ENCODE measurements around the gene AAMDC. TPM values are rescaled to one million over a fixed set of nuclear protein-coding genes. Genes with fewer than 3 reads are reported as not detected.
"Not testable (repeated sequence)": the region's sequence is repeated elsewhere in the genome, so short reads cannot be mapped to it uniquely, and the experiment has no call there.

Gene AAMDC
- total RNA-seq, 3 donors from 2014 or later (not counting 1 experiment from before 2014, with no cell fraction given): 4.8 to 5.7 (median 5.4) TPM

- no peak overlapping the region for H3K27ac ChIP-seq (ENCODE audit: low read length)
- peaks cover 6% of the 10 kb centered on the region for H3K36me3 Mint-ChIP-seq
- intact Hi-C loops (cut with micrococcal nuclease): no loop called here
- WGBS (ENCODE audit: insufficient coverage): 78% methylated on average over 1 of the region's 1 CpG
- peaks cover 2% of the 10 kb centered on the region for H3K36me3 ChIP-seq (ENCODE audit: control insufficient read depth, insufficient read depth, low read length)
- peaks cover 9% of the 10 kb centered on the region for H3K9me3 ChIP-seq (ENCODE audit: control insufficient read depth, insufficient read depth, low read length)
- no peak overlapping the region for H3K4me3 ChIP-seq (ENCODE audit: low read length)
- no peaks in the 10 kb centered on the region for H3K4me1 ChIP-seq (ENCODE audit: control insufficient read depth, insufficient read depth, low read length)
- H3K27ac Mint-ChIP-seq: no peak overlapping the region
- no peak for DNase-seq
- no peaks in the 10 kb centered on the region for H3K27me3 Mint-ChIP-seq (ENCODE audit: low read depth in 2 of 2)
- peaks cover 0 to 5% of the 10 kb centered on the region in 2 donors for H3K4me1 Mint-ChIP-seq
- no peak for ATAC-seq
- H3K9me3 Mint-ChIP-seq: no peaks in the 10 kb centered on the region
- H3K27me3 ChIP-seq (ENCODE audit: control insufficient read depth, insufficient read depth, low read length): no peaks in the 10 kb centered on the region
- TF ChIP-seq CTCF (IDR thresholded peaks at IDR 0.05): no peak
- H3K4me3 Mint-ChIP-seq: no peak overlapping the region
These were observed 30.6 kb downstream of the AAMDC start for GRCh38 chr11:77851503-77851902.

- no peaks in the 10 kb centered on the region for H3K9me3 Mint-ChIP-seq
- ATAC-seq (no peak), DNase-seq (no peak)
- H3K36me3 Mint-ChIP-seq: peaks cover 7% of the 10 kb centered on the region
- Histone ChIP-seq H3K4me1 (ENCODE audit: control insufficient read depth, insufficient read depth, low read length) (no peaks in the 10 kb centered on the region), H3K36me3 (ENCODE audit: control insufficient read depth, insufficient read depth, low read length) (peaks cover 2% of the 10 kb centered on the region), H3K27me3 (ENCODE audit: control insufficient read depth, insufficient read depth, low read length) (no peaks in the 10 kb centered on the region), H3K9me3 (ENCODE audit: control insufficient read depth, insufficient read depth, low read length) (peaks cover 9% of the 10 kb centered on the region), H3K4me3 (ENCODE audit: low read length) (no peak overlapping the region), H3K27ac (ENCODE audit: low read length) (no peak overlapping the region)
- no peak overlapping the region for H3K27ac Mint-ChIP-seq
- no peak overlapping the region for H3K4me3 Mint-ChIP-seq
- TF ChIP-seq CTCF (IDR thresholded peaks at IDR 0.05): no peak
- 97% methylated on average over 2 of the region's 2 CpGs for WGBS (ENCODE audit: insufficient coverage)
- intact Hi-C loops (cut with micrococcal nuclease): no loop called here
- no peaks in the 10 kb centered on the region for H3K27me3 Mint-ChIP-seq (ENCODE audit: low read depth in 2 of 2)
- peaks cover 0 to under 1% of the 10 kb centered on the region in 2 donors for H3K4me1 Mint-ChIP-seq
These were observed 33.9 kb downstream of the AAMDC start for GRCh38 chr11:77854838-77855237.

GRCh38 chr11:77857906-77858457 is 37.0 kb downstream of the AAMDC start:
- H3K27ac ChIP-seq (ENCODE audit: low read length); ATAC-seq; DNase-seq; H3K36me3 Mint-ChIP-seq; H3K4me1 Mint-ChIP-seq; H3K27me3 Mint-ChIP-seq (ENCODE audit: low read depth in 2 of 2); H3K4me3 Mint-ChIP-seq; H3K36me3 ChIP-seq (ENCODE audit: control insufficient read depth, insufficient read depth, low read length); H3K9me3 ChIP-seq (ENCODE audit: control insufficient read depth, insufficient read depth, low read length); H3K4me1 ChIP-seq (ENCODE audit: control insufficient read depth, insufficient read depth, low read length); H3K27me3 ChIP-seq (ENCODE audit: control insufficient read depth, insufficient read depth, low read length); H3K4me3 ChIP-seq (ENCODE audit: low read length); H3K27ac Mint-ChIP-seq; intact Hi-C loops (cut with micrococcal nuclease); H3K9me3 Mint-ChIP-seq: not testable (repeated sequence)
- over 99% methylated on average over 6 of the region's 10 CpGs for WGBS (ENCODE audit: insufficient coverage)

GRCh38 chr11:77861444-77861843 is 40.5 kb downstream of the AAMDC start:
- H3K27ac ChIP-seq (ENCODE audit: low read length); H3K27ac Mint-ChIP-seq; H3K27me3 ChIP-seq (ENCODE audit: control insufficient read depth, insufficient read depth, low read length); H3K9me3 Mint-ChIP-seq; DNase-seq; H3K36me3 Mint-ChIP-seq; H3K4me1 ChIP-seq (ENCODE audit: control insufficient read depth, insufficient read depth, low read length); ATAC-seq; H3K4me3 Mint-ChIP-seq; H3K27me3 Mint-ChIP-seq (ENCODE audit: low read depth in 2 of 2); H3K4me3 ChIP-seq (ENCODE audit: low read length); intact Hi-C loops (cut with micrococcal nuclease); H3K9me3 ChIP-seq (ENCODE audit: control insufficient read depth, insufficient read depth, low read length); H3K4me1 Mint-ChIP-seq; H3K36me3 ChIP-seq (ENCODE audit: control insufficient read depth, insufficient read depth, low read length): not testable (repeated sequence)
- WGBS (ENCODE audit: insufficient coverage): 96% methylated on average over 10 of the region's 10 CpGs

All from natural killer cell (primary cell).